K562 treated with DMSO at 1 percent for 48 hours (cell line): ENCODE results near the gene ZDHHC20. TPM values are rescaled to one million over a fixed set of nuclear protein-coding genes. Genes with fewer than 3 reads are reported as not detected.

Experiments
- total RNA-seq: library from RNA; unstranded; fragments of 300-600 nt; gene quantifications from 2 replicates; pipeline ENCODE4 v1.2.3, GENCODE V29; 2022; ENCODE audit warnings: low replicate concordance; ENCODE audit errors: extremely low read depth

Gene ZDHHC20
- total RNA-seq: not detected in 2 replicates

GRCh38 chr13:21458813-21459701 is at the start of gene ZDHHC20:
ZDHHC20 (minus strand) TSS chr13:21459303; CDS start chr13:21459171, 132 bp downstream.

Other genes with a start within 250 kb of the ZDHHC20 start
- not detected in 2 replicates for gene MICU2, start 144.9 kb upstream of the ZDHHC20 start, total RNA-seq
- not detected in 2 replicates for gene FGF9, start 211.8 kb upstream of the ZDHHC20 start, total RNA-seq